DMS79 treated with DMSO at 0.1 percent for 48 hours (cell line): ENCODE results near the gene ZNF782.
"Not testable (repeated sequence)": the region's sequence is repeated elsewhere in the genome, so short reads cannot be mapped to it uniquely, and the experiment has no call there.

Source experiments
- DNase-seq: peaks from one replicate; lab custom pipeline; 2025; lab: John Stamatoyannopoulos, UW

ZNF782 gene

GRCh38 chr9:96853781-96854650, at the start of gene ZNF782:
Gene ZNF782 (minus strand): TSS chr9:96854514. CDS start chr9:96851961, 2,553 bp downstream.
- peak; percentile 82 for DNase-seq

- DNase-seq, result not testable (repeated sequence)
Measured at GRCh38 chr9:96900010-96900409, 45.7 kb upstream of the ZNF782 start.

- no peak for DNase-seq
Measured at GRCh38 chr9:96892131-96892530, 37.8 kb upstream of the ZNF782 start.

GRCh38 chr9:96888591-96888990, 34.3 kb upstream of the ZNF782 start:
- DNase-seq, result no peak

- DNase-seq, result no peak
Measured at GRCh38 chr9:96885424-96885823, 31.1 kb upstream of the ZNF782 start.

- no peak for DNase-seq
Measured at GRCh38 chr9:96884443-96884842, 30.1 kb upstream of the ZNF782 start.

- DNase-seq, result no peak
Measured at GRCh38 chr9:96883922-96884321, 29.6 kb upstream of the ZNF782 start.

- DNase-seq, result no peak
Measured at GRCh38 chr9:96877269-96877668, 23.0 kb upstream of the ZNF782 start.

- DNase-seq, result peak; percentile 73
Measured at GRCh38 chr9:96875461-96876142, 21.3 kb upstream of the ZNF782 start.

- peak; percentile 3 for DNase-seq
Measured at GRCh38 chr9:96874947-96875460, 20.7 kb upstream of the ZNF782 start.

- DNase-seq, result no peak
Measured at GRCh38 chr9:96874201-96874785, 20.0 kb upstream of the ZNF782 start.

GRCh38 chr9:96871176-96871575, 16.9 kb upstream of the ZNF782 start:
- no peak for DNase-seq

GRCh38 chr9:96868709-96869108, 14.4 kb upstream of the ZNF782 start:
- DNase-seq, result no peak

- no peak for DNase-seq
Measured at GRCh38 chr9:96867079-96867804, 12.9 kb upstream of the ZNF782 start.

GRCh38 chr9:96865240-96865639, 10.9 kb upstream of the ZNF782 start:
- not testable (repeated sequence) for DNase-seq

GRCh38 chr9:96859461-96860198, 5.3 kb upstream of the ZNF782 start:
- DNase-seq, result no peak

- DNase-seq, result no peak
Measured at GRCh38 chr9:96858670-96859069, 4.4 kb upstream of the ZNF782 start.

GRCh38 chr9:96858018-96858573, 3.8 kb upstream of the ZNF782 start:
- DNase-seq, result peak; percentile 80

GRCh38 chr9:96856363-96857286, 2.3 kb upstream of the ZNF782 start:
- DNase-seq, result peak; percentile 26
